H1 (cell line): ENCODE data around the gene S100A11. TPM values are rescaled to one million over a fixed set of nuclear protein-coding genes. Genes with fewer than 3 reads are reported as not detected.

ENCODE experiments used
- CTCF ChIA-PET: fragments of 300-600 bp; sonication (Branson Sonifier 250); formaldehyde crosslinking; loops from one replicate; lab custom pipeline; 2021; ENCODE audit not compliant: partially characterized antibody; lab: Charles Lee
- POLR2A ChIA-PET: fragments of 300-600 bp; sonication (Branson Sonifier 250); formaldehyde crosslinking; loops from one replicate; lab custom pipeline; 2021; ENCODE audit warnings: inconsistent platforms; ENCODE audit not compliant: partially characterized antibody; lab: Charles Lee
- DNase-seq, 2 experiments: peaks; one replicate each; pipeline versions ENCODE4 v3.0.0 to v3.0.0-alpha.2; 2010 to 2022; ENCODE audit warnings: low spot score in 2 of 2, low read depth in 1 of 2, mixed read lengths in 1 of 2
- FAIRE-seq: peaks from 2 replicates; lab custom pipeline; 2011; peaks lifted over from hg19 to GRCh38; lab: Jason Lieb, UNC
- H2AFZ ChIP-seq: 2 replicates; pipeline ENCODE4 v1.8.1; 2012; ENCODE audit warnings: low read length, inconsistent platforms
- H2AK5ac ChIP-seq: 2 replicates; pipeline ENCODE4 v1.6.1; 2013; ENCODE audit warnings: low read depth, low read length
- H2BK120ac ChIP-seq: replicated peaks from 2 replicates; pipeline ENCODE3; 2013; ENCODE audit warnings: low read depth, low read length, inconsistent platforms
- H2BK12ac ChIP-seq: 2 replicates; pipeline ENCODE4 v1.6.1; 2013; ENCODE audit warnings: low read depth, low read length
- H2BK15ac ChIP-seq: 2 replicates; pipeline ENCODE4 v1.6.1; 2013; ENCODE audit warnings: low read length
- H2BK20ac ChIP-seq: 2 replicates; pipeline ENCODE4 v1.6.1; 2013; ENCODE audit warnings: low read length
- H2BK5ac ChIP-seq: 2 replicates; pipeline ENCODE4 v1.6.1; 2013; ENCODE audit warnings: low read depth, low read length
- H3K14ac ChIP-seq: 2 replicates; pipeline ENCODE4 v1.6.1; 2013; ENCODE audit warnings: inconsistent platforms; ENCODE audit not compliant: insufficient read length
- H3K18ac ChIP-seq: 2 replicates; pipeline ENCODE4 v1.6.1; 2013; ENCODE audit warnings: low read length; ENCODE audit errors: extremely low read depth
- H3K23ac ChIP-seq: 2 replicates; pipeline ENCODE4 v1.6.1; 2013; ENCODE audit warnings: inconsistent platforms; ENCODE audit not compliant: insufficient read length
- H3K23me2 ChIP-seq: 2 replicates; pipeline ENCODE4 v1.6.1; 2013; ENCODE audit warnings: low read depth, low read length
- H3K27ac ChIP-seq: 2 replicates; pipeline ENCODE4 v1.6.1; 2011; ENCODE audit warnings: low read depth, low read length, inconsistent platforms
- H3K27me3 ChIP-seq, 4 experiments: replicated peaks in 1 of 4; 1 replicate in 1 of 4; 2 replicates in 3 of 4; pipeline versions ENCODE4 v1.6.1 to v1.8.1; 2011 to 2013; ENCODE audit warnings: low read length in 3 of 4, mild to moderate bottlenecking in 3 of 4, inconsistent platforms in 2 of 4, mixed read lengths in 2 of 4, moderate library complexity in 1 of 4; ENCODE audit not compliant: control insufficient read depth in 3 of 4, insufficient read depth in 3 of 4; ENCODE audit errors: extremely low read depth in 1 of 4
- H3K36me3 ChIP-seq, 4 experiments: 2 replicates each; pipeline versions ENCODE4 v1.6.1 to v1.8.1; 2011 to 2013; ENCODE audit warnings: mild to moderate bottlenecking in 4 of 4, low read length in 3 of 4, moderate library complexity in 2 of 4, control low read depth in 1 of 4, inconsistent platforms in 1 of 4; ENCODE audit not compliant: insufficient read depth in 4 of 4, control insufficient read depth in 2 of 4
- H3K4ac ChIP-seq: replicated peaks from 2 replicates; pipeline ENCODE3; 2013; ENCODE audit warnings: low read length, low read depth, mixed read lengths, inconsistent platforms; ENCODE audit not compliant: insufficient read length
- H3K4me1 ChIP-seq, 4 experiments: replicated peaks in 1 of 4; 1 replicate in 1 of 4; 2 replicates in 3 of 4; pipeline versions ENCODE4 v1.6.1 to v1.8.1; 2011 to 2013; ENCODE audit warnings: low read length in 3 of 4, inconsistent platforms in 2 of 4, mixed read lengths in 1 of 4; ENCODE audit not compliant: insufficient read depth in 4 of 4, control insufficient read depth in 3 of 4
- H3K4me2 ChIP-seq, 2 experiments: 2 replicates each; pipeline versions ENCODE4 v1.6.1 to v1.8.1; 2011 to 2013; ENCODE audit warnings: low read depth in 2 of 2, low read length in 2 of 2, control low read depth in 1 of 2, inconsistent platforms in 1 of 2, mild to moderate bottlenecking in 1 of 2; ENCODE audit not compliant: insufficient read depth in 1 of 2
- H3K4me3 ChIP-seq, 4 experiments: fragments of 200-600, 300-600 bp in 1 of 4; sonication (generic), shearing (Covaris generic), sonication (Bioruptor Twin) in 1 of 4; 2 replicates each; pipeline versions ENCODE4 v1.5.1 to v1.8.1; 2011 to 2016; ENCODE audit warnings: low read length in 4 of 4, low read depth in 3 of 4, control low read depth in 2 of 4, inconsistent platforms in 2 of 4, mild to moderate bottlenecking in 2 of 4, mixed read lengths in 1 of 4, moderate library complexity in 1 of 4; ENCODE audit not compliant: insufficient read depth in 2 of 4; ENCODE audit errors: extremely low read depth in 1 of 4
- H3K56ac ChIP-seq: replicated peaks from 2 replicates; pipeline ENCODE3; 2013; ENCODE audit warnings: low read depth, mild to moderate bottlenecking, mixed read lengths, low read length, inconsistent platforms; ENCODE audit not compliant: insufficient read length
- H3K79me1 ChIP-seq: 2 replicates; pipeline ENCODE4 v1.6.1; 2013; ENCODE audit warnings: low read depth, low read length, control low read depth
- H3K79me2 ChIP-seq, 2 experiments: 2 replicates each; pipeline versions ENCODE4 v1.6.1 to v1.8.1; 2012 to 2013; ENCODE audit warnings: low read length in 2 of 2, mild to moderate bottlenecking in 2 of 2, inconsistent platforms in 1 of 2; ENCODE audit not compliant: insufficient read depth in 2 of 2, control insufficient read depth in 1 of 2
- H3K9ac ChIP-seq, 4 experiments: replicated peaks in 1 of 4; 1 replicate in 1 of 4; 2 replicates in 3 of 4; pipeline versions ENCODE4 v1.6.1 to v1.8.1; 2011 to 2013; ENCODE audit warnings: low read depth in 3 of 4, low read length in 3 of 4, control low read depth in 2 of 4, mild to moderate bottlenecking in 2 of 4, moderate library complexity in 2 of 4, inconsistent platforms in 1 of 4; ENCODE audit errors: extremely low read depth in 1 of 4
- H3K9me3 ChIP-seq, 2 experiments: 2 replicates each; pipeline versions ENCODE4 v1.6.1 to v1.8.1; 2012 to 2013; ENCODE audit warnings: mild to moderate bottlenecking in 2 of 2, moderate library complexity in 2 of 2, control low read depth in 1 of 2, inconsistent platforms in 1 of 2, low read depth in 1 of 2, low read length in 1 of 2, mixed read lengths in 1 of 2; ENCODE audit not compliant: insufficient read depth in 2 of 2
- H4K20me1 ChIP-seq, 2 experiments: replicated peaks in 1 of 2; 2 replicates each; pipeline versions ENCODE3 to v1.8.1; 2011 to 2013; ENCODE audit warnings: inconsistent platforms in 2 of 2, low read length in 2 of 2, mild to moderate bottlenecking in 1 of 2; ENCODE audit not compliant: insufficient read depth in 2 of 2, control insufficient read depth in 1 of 2
- H4K5ac ChIP-seq: 2 replicates; pipeline ENCODE4 v1.6.1; 2013; ENCODE audit warnings: low read length, low read depth, mixed read lengths, inconsistent platforms; ENCODE audit not compliant: insufficient read length
- H4K8ac ChIP-seq: 2 replicates; pipeline ENCODE4 v1.8.0; 2013; ENCODE audit warnings: mild to moderate bottlenecking, moderate library complexity, low read length, inconsistent platforms; ENCODE audit not compliant: insufficient read depth; ENCODE audit errors: extremely low read depth
- H4K91ac ChIP-seq: replicated peaks from 2 replicates; pipeline ENCODE3; 2013; ENCODE audit warnings: low read length, mixed read lengths, inconsistent platforms; ENCODE audit not compliant: insufficient read length
- ASH2L ChIP-seq: fragments of 200-600, 300-600 bp; sonication (generic); IDR thresholded peaks from one replicate; pipeline ENCODE4 v1.7.1; 2017; ENCODE audit warnings: low read length
- CREB1 ChIP-seq: IDR thresholded peaks from 2 replicates; pipeline ENCODE4 v1.6.1; 2012; ENCODE audit warnings: inconsistent platforms
- HDAC2 ChIP-seq, 2 experiments: fragments of 300-600 bp in 1 of 2; sonication (generic) in 1 of 2; IDR thresholded peaks; 2 replicates each; pipeline ENCODE4 v1.6.1; 2011 to 2012; ENCODE audit warnings: low read depth in 2 of 2, low read length in 2 of 2, mild to moderate bottlenecking in 2 of 2, moderate library complexity in 2 of 2, borderline replicate concordance in 1 of 2, inconsistent platforms in 1 of 2
- JUND ChIP-seq: IDR thresholded peaks from 2 replicates; pipeline ENCODE4 v1.6.1; 2011; ENCODE audit warnings: mild to moderate bottlenecking, improper control_type of control experiment, low read length
- NANOG ChIP-seq: IDR thresholded peaks from 2 replicates; pipeline ENCODE4 v1.6.1; 2011; ENCODE audit warnings: low read length, low read depth, mild to moderate bottlenecking, inconsistent platforms; ENCODE audit not compliant: insufficient read depth, poor library complexity, severe bottlenecking
- TBP ChIP-seq: IDR thresholded peaks from 2 replicates; pipeline ENCODE4 v1.6.1; 2011; ENCODE audit warnings: low read depth, low read length, improper control_type of control experiment
- WGBS, 2 experiments: shearing (Covaris generic) in 1 of 2; methylation state at CpG; one replicate each; pipeline versions ENCODE4 v1.1.6 to v1.1.7; 2013 to 2015; ENCODE audit warnings: low lambda C conversion rate in 2 of 2, mixed read lengths in 2 of 2, inconsistent platforms in 1 of 2, low coverage in 1 of 2, missing lambda C conversion rate in 1 of 2; ENCODE audit not compliant: insufficient replicate concordance in 2 of 2, insufficient coverage in 1 of 2, insufficient read length in 1 of 2; ENCODE audit errors: extremely low coverage in 1 of 2, missing lambda C conversion rate in 1 of 2; 5-methylcytosine and 5-hydroxymethylcytosine counted together
- polyA plus RNA-seq, 7 experiments: library from polyadenylated mRNA; depleted of rRNA in 3 of 7; stranded (reverse) in 5 of 7; unstranded in 2 of 7; fragments of >200 nt in 5 of 7; fragments of 200-250 nt in 2 of 7; gene quantifications; 1 replicate in 5 of 7; 2 replicates in 1 of 7; 4 replicates in 1 of 7; pipeline versions ENCODE4 v1.2.1 to v1.2.3, GENCODE V29; 2011 to 2013; ENCODE audit warnings: missing spikeins in 2 of 7, mixed read lengths in 2 of 7
- total RNA-seq: library from RNA; stranded (reverse); fragmentation: NEBNext Ultra II Directional; extraction: Animal tissue kit (Norgen Biotek cat#: 25700); gene quantifications from 2 replicates; pipeline ENCODE4 v1.2.1, GENCODE V29; 2021
- TF ChIP-seq, protein P1 (sequence below), 3 experiments: IDR thresholded peaks; 1 replicate in 2 of 3; 2 replicates in 1 of 3; pipeline versions ENCODE4 v1.5.1 to v1.6.1; 2011; ENCODE audit warnings: low read length in 3 of 3, mild to moderate bottlenecking in 3 of 3, inconsistent platforms in 2 of 3, low read depth in 1 of 3, moderate library complexity in 1 of 3; ENCODE audit not compliant: insufficient read depth in 1 of 3; ENCODE audit errors: control extremely low read depth in 1 of 3

S100A11 gene
- total and polyA plus RNA-seq, 2 of the 8 experiments (the other 6 are each of a cell fraction or from before 2014, with no cell fraction given) = 120 to 343 TPM

GRCh38 chr1:152047730-152048415, 11.1 kb upstream of the S100A11 start:
- Histone ChIP-seq H3K4me2 (peak overlapping the region; percentile 61 to 70), H2BK120ac (peak overlapping the region; percentile 59), H2BK20ac (no peak overlapping the region; the same call in 1 of the 2 replicates), H3K14ac (no peak overlapping the region), H3K9me3 (no peaks in the 10 kb centered on the region), H3K4me3 (peak overlapping the region; percentile 3 to 44 (median 24); a peak in 5 of 8 replicates), H2BK5ac (peak overlapping the region; percentile 68; the same call in 1 of the 2 replicates), H2AFZ (peak overlapping the region; percentile 66), H2AK5ac (no peak overlapping the region), H3K56ac (peak overlapping the region; percentile 2), H3K79me2 (no peaks in the 10 kb centered on the region), H2BK12ac (peak overlapping the region; percentile 11; the same call in 1 of the 2 replicates), H3K18ac (peak overlapping the region; percentile 68), H2BK15ac (peak overlapping the region; percentile 76), H4K8ac (0 out of 2 replicates have a peak overlapping the region, but pooled peaks have one; percentile 7), H3K23ac (no peak overlapping the region), H3K23me2 (no peaks in the 10 kb centered on the region; the same call in 1 of the 2 replicates), H3K27ac (peak overlapping the region; percentile 67), H3K9ac (peak overlapping the region in 3 of 4 experiments; percentile 0 to 34 (median 16); a peak in 2 of 7 replicates), H3K4ac (peak overlapping the region; percentile 74), H3K79me1 (no peaks in the 10 kb centered on the region), H4K5ac (peak overlapping the region; percentile 27), H4K91ac (peak overlapping the region; percentile 48), H4K20me1 (no peaks in the 10 kb centered on the region), H3K36me3 (no peaks in the 10 kb centered on the region), H3K4me1 (peaks cover 14 to 19% (median 17%) of the 10 kb centered on the region in 4 experiments; a peak in 6 of 7 replicates), H3K27me3 (no peaks in the 10 kb centered on the region)
- ChIA-PET POLR2A (interaction anchor here (1.1 kb wide), 1 partner anchor 11 kb away, joined by 3 read pairs; the partner anchor contains the start of gene S100A11), CTCF (interaction anchor here (0.9 to 3.1 kb wide), 7 partner anchors 9 to 411 kb away, joined by 3 to 12 read pairs (median 6); partner anchors contain the start of gene S100A11)
- DNase-seq (peak; percentile 73 to 79), FAIRE-seq (no peak)
- 16% methylated on average over 13 of the region's 13 CpGs; no CpG with 5 or more reads in 1 of the 2 experiments for WGBS, 2 experiments
- TF ChIP-seq TBP = 0 out of 2 replicates have a peak, but pooled peaks have one; percentile 40
- TF ChIP-seq JUND = 0 out of 2 replicates have a peak, but pooled peaks have one; percentile 21
- 0 out of 2 replicates have a peak, but pooled peaks have one; percentile 7 for TF ChIP-seq CREB1
- TF ChIP-seq ASH2L = peak; percentile 42
- 0 out of 4 replicates have a peak, but pooled peaks of 1 of the 2 experiments have one; percentile 74 for TF ChIP-seq HDAC2 (IDR thresholded peaks at IDR 0.05; ENCODE audit: borderline replicate concordance in 1 of 2, low read depth in 2 of 2, low read length in 2 of 2)
- no peak for TF ChIP-seq NANOG
- TF ChIP-seq, protein P1, sequence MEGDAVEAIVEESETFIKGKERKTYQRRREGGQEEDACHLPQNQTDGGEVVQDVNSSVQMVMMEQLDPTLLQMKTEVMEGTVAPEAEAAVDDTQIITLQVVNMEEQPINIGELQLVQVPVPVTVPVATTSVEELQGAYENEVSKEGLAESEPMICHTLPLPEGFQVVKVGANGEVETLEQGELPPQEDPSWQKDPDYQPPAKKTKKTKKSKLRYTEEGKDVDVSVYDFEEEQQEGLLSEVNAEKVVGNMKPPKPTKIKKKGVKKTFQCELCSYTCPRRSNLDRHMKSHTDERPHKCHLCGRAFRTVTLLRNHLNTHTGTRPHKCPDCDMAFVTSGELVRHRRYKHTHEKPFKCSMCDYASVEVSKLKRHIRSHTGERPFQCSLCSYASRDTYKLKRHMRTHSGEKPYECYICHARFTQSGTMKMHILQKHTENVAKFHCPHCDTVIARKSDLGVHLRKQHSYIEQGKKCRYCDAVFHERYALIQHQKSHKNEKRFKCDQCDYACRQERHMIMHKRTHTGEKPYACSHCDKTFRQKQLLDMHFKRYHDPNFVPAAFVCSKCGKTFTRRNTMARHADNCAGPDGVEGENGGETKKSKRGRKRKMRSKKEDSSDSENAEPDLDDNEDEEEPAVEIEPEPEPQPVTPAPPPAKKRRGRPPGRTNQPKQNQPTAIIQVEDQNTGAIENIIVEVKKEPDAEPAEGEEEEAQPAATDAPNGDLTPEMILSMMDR (IDR thresholded peaks at IDR 0.05; ENCODE audit: control extremely low read depth in 1 of 3, insufficient read depth in 1 of 3, low read depth in 1 of 3, low read length in 3 of 3) = peak; percentile 52 to 80 (median 73); a peak in 3 of 4 replicates
